GM23338 (cell line): Measurements from ENCODE around the gene KCNK15. TPM values are rescaled to one million over a fixed set of nuclear protein-coding genes. Genes with fewer than 3 reads are reported as not detected.

Experiments used
- ATAC-seq: fragments of 200-7000 bp; cut with Tn5 transposase; 3 replicates; pipeline ENCODE4 v1.9.1; 2020
- DNase-seq: peaks from one replicate; pipeline ENCODE4 v3.0.0-alpha.2; 2015; ENCODE audit warnings: low spot score
- H2AFZ ChIP-seq: fragments of 200-600 bp; sonication (generic); 2 replicates; pipeline ENCODE4 v1.8.0; 2016; ENCODE audit warnings: antibody characterized with exemption, mild to moderate bottlenecking, moderate library complexity
- H3F3A ChIP-seq: fragments of 200-600 bp; sonication (generic); replicated peaks from 2 replicates; pipeline ENCODE4 v1.8.0; 2017; ENCODE audit warnings: antibody characterized with exemption, mixed run types, low read depth
- H3K27ac ChIP-seq: fragments of 200-600 bp; sonication (generic); 2 replicates; pipeline ENCODE4 v1.6.1; 2016; ENCODE audit warnings: low read depth
- H3K27me3 ChIP-seq: fragments of 200-600 bp; sonication (generic); 2 replicates; pipeline ENCODE4 v1.8.0; 2016; ENCODE audit warnings: mild to moderate bottlenecking, mixed run types, moderate library complexity; ENCODE audit not compliant: insufficient read depth
- H3K36me3 ChIP-seq: fragments of 200-600 bp; sonication (generic); 2 replicates; pipeline ENCODE4 v1.8.0; 2016; ENCODE audit warnings: mild to moderate bottlenecking; ENCODE audit not compliant: insufficient read depth
- H3K4me1 ChIP-seq: fragments of 200-600 bp; sonication (generic); 2 replicates; pipeline ENCODE4 v1.8.0; 2016; ENCODE audit warnings: mild to moderate bottlenecking, moderate library complexity; ENCODE audit not compliant: insufficient read depth
- H3K4me2 ChIP-seq: fragments of 200-600 bp; sonication (generic); 2 replicates; pipeline ENCODE4 v1.7.1; 2017; ENCODE audit warnings: mixed run types
- H3K4me3 ChIP-seq: fragments of 200-600 bp; sonication (generic); 2 replicates; pipeline ENCODE4 v1.6.1; 2016; ENCODE audit warnings: mixed run types
- H3K79me2 ChIP-seq: fragments of 200-600 bp; sonication (generic); replicated peaks from 2 replicates; pipeline ENCODE4 v1.8.0; 2017; ENCODE audit warnings: mild to moderate bottlenecking; ENCODE audit not compliant: insufficient read depth
- H3K9me2 ChIP-seq: fragments of 200-600 bp; sonication (generic); 2 replicates; pipeline ENCODE4 v1.8.0; 2017; ENCODE audit not compliant: insufficient read depth
- H4K20me1 ChIP-seq: fragments of 200-600 bp; sonication (generic); replicated peaks from 2 replicates; pipeline ENCODE4 v1.8.0; 2017; ENCODE audit warnings: mild to moderate bottlenecking; ENCODE audit not compliant: insufficient read depth
- H3K27ac Mint-ChIP-seq: 2 replicates; pipeline ENCODE4 v1.8.0; 2020; ENCODE audit warnings: inconsistent platforms, mild to moderate bottlenecking, moderate library complexity, mixed read lengths
- H3K27me3 Mint-ChIP-seq: 3 replicates; pipeline ENCODE4 v1.8.0; 2022; ENCODE audit warnings: low read depth, mild to moderate bottlenecking, moderate library complexity, mixed read lengths, inconsistent platforms; ENCODE audit not compliant: insufficient read depth, poor library complexity
- H3K36me3 Mint-ChIP-seq: 3 replicates; pipeline ENCODE4 v1.8.0; 2021; ENCODE audit warnings: low read depth, mild to moderate bottlenecking, inconsistent platforms, moderate library complexity, mixed read lengths
- H3K4me1 Mint-ChIP-seq: 3 replicates; pipeline ENCODE4 v1.8.0; 2020; ENCODE audit warnings: mild to moderate bottlenecking, inconsistent platforms, mixed read lengths
- H3K4me3 Mint-ChIP-seq: 3 replicates; pipeline ENCODE4 v1.8.0; 2021; ENCODE audit warnings: moderate library complexity, mild to moderate bottlenecking, inconsistent platforms, mixed read lengths
- H3K9me3 Mint-ChIP-seq: 3 replicates; pipeline ENCODE4 v1.8.0; 2020; ENCODE audit warnings: moderate library complexity, mild to moderate bottlenecking, inconsistent platforms, mixed read lengths
- CREB1 ChIP-seq: fragments of 250-450 bp; sonication (Bioruptor Pico); IDR thresholded peaks from 2 replicates; pipeline ENCODE4 v1.5.0; 2020; ENCODE audit warnings: low read depth, mild to moderate bottlenecking, moderate library complexity
- ETS1 ChIP-seq: IDR thresholded peaks from 2 replicates; pipeline ENCODE4 v1.6.1; 2016; ENCODE audit warnings: antibody characterized with exemption
- EZH2 ChIP-seq: fragments of 200-600 bp; sonication (generic); IDR thresholded peaks from one replicate; pipeline ENCODE4 v1.8.0; 2017; ENCODE audit warnings: antibody characterized with exemption, mild to moderate bottlenecking, low read depth; ENCODE audit not compliant: unreplicated experiment
- EZH2phosphoT487 ChIP-seq: fragments of 200-600 bp; sonication (generic); IDR thresholded peaks from one replicate; pipeline ENCODE4 v1.8.1; 2018; ENCODE audit warnings: antibody characterized with exemption; ENCODE audit not compliant: unreplicated experiment
- JUNB ChIP-seq: IDR thresholded peaks from one replicate; pipeline ENCODE4 v1.6.1; 2016; ENCODE audit warnings: antibody characterized with exemption; ENCODE audit not compliant: unreplicated experiment
- NANOG ChIP-seq: IDR thresholded peaks from 2 replicates; pipeline ENCODE4 v1.6.1; 2016; ENCODE audit warnings: antibody characterized with exemption, borderline replicate concordance
- POLR2AphosphoS5 ChIP-seq: IDR thresholded peaks from 2 replicates; pipeline ENCODE4 v1.6.1; 2016; ENCODE audit warnings: antibody characterized with exemption, low read depth
- REST ChIP-seq: IDR thresholded peaks from one replicate; pipeline ENCODE4 v1.6.1; 2018; ENCODE audit warnings: antibody characterized with exemption; ENCODE audit not compliant: unreplicated experiment
- STAT1 ChIP-seq: IDR thresholded peaks from one replicate; pipeline ENCODE4 v1.6.1; 2016; ENCODE audit warnings: antibody characterized with exemption; ENCODE audit not compliant: unreplicated experiment
- ZNF114 ChIP-seq: fragments of 250-450 bp; sonication (Bioruptor Pico); IDR thresholded peaks from 2 replicates; pipeline ENCODE4 v1.5.0; 2020; ENCODE audit warnings: mild to moderate bottlenecking, moderate library complexity
- ZNF331 ChIP-seq: fragments of 250-450 bp; sonication (Bioruptor Pico); IDR thresholded peaks from 2 replicates; pipeline ENCODE4 v1.5.0; 2020; ENCODE audit warnings: low read depth, mild to moderate bottlenecking, moderate library complexity
- ZNF462 ChIP-seq: fragments of 250-450 bp; sonication (Bioruptor Pico); IDR thresholded peaks from 2 replicates; pipeline ENCODE4 v1.5.0; 2020; ENCODE audit warnings: mild to moderate bottlenecking, moderate library complexity
- polyA plus RNA-seq: library from polyadenylated mRNA; unstranded; fragments of >200 nt; fragmentation: Nextera tagmentation; extraction: Ambion mirVana; gene quantifications from 2 replicates; pipeline ENCODE4 v1.2.1, GENCODE V29; 2016
- total RNA-seq: library from RNA; depleted of rRNA; stranded (reverse); fragments of >200 nt; shearing (Covaris generic); gene quantifications from 2 replicates; pipeline ENCODE4 v1.2.3, GENCODE V29; 2014
- TF ChIP-seq, protein P1 (sequence below), 2 experiments: fragments of 200-600 bp in 1 of 2; sonication (generic) in 1 of 2; conservative IDR thresholded peaks; 2 replicates each; pipeline versions ENCODE4 v1.5.1 to v1.6.1; 2016 to 2017; ENCODE audit warnings: antibody characterized with exemption in 2 of 2, low read depth in 2 of 2, mild to moderate bottlenecking in 2 of 2, moderate library complexity in 1 of 2

Gene KCNK15
- total and polyA plus RNA-seq, 2 experiments from 2014 or later, result 0.63 to 3.3 TPM

- TF ChIP-seq STAT1 (no peak), EZH2 (no peak), ETS1 (no peak), JUNB (no peak), POLR2AphosphoS5 (no peak), CREB1 (CRISPR knock-in tag) (no peak), EZH2phosphoT487 (no peak), NANOG (no peak), REST (no peak), ZNF462 (CRISPR knock-in tag) (no peak), ZNF114 (CRISPR knock-in tag) (no peak), ZNF331 (CRISPR knock-in tag) (no peak)
- TF ChIP-seq, protein P1, sequence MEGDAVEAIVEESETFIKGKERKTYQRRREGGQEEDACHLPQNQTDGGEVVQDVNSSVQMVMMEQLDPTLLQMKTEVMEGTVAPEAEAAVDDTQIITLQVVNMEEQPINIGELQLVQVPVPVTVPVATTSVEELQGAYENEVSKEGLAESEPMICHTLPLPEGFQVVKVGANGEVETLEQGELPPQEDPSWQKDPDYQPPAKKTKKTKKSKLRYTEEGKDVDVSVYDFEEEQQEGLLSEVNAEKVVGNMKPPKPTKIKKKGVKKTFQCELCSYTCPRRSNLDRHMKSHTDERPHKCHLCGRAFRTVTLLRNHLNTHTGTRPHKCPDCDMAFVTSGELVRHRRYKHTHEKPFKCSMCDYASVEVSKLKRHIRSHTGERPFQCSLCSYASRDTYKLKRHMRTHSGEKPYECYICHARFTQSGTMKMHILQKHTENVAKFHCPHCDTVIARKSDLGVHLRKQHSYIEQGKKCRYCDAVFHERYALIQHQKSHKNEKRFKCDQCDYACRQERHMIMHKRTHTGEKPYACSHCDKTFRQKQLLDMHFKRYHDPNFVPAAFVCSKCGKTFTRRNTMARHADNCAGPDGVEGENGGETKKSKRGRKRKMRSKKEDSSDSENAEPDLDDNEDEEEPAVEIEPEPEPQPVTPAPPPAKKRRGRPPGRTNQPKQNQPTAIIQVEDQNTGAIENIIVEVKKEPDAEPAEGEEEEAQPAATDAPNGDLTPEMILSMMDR (conservative IDR thresholded peaks at IDR 0.05; ENCODE audit: low read depth in 2 of 2), result no peak
- peaks cover 2% of the 10 kb centered on the region for H3K27me3 Mint-ChIP-seq
- Histone ChIP-seq H3K36me3 (no peaks in the 10 kb centered on the region), H3F3A (no peaks in the 10 kb centered on the region), H3K27me3 (no peaks in the 10 kb centered on the region), H3K9me2 (no peaks in the 10 kb centered on the region), H4K20me1 (no peaks in the 10 kb centered on the region), H3K4me1 (peaks cover 15% of the 10 kb centered on the region), H2AFZ (no peak overlapping the region), H3K4me3 (no peak overlapping the region), H3K79me2 (no peaks in the 10 kb centered on the region), H3K27ac (no peak overlapping the region), H3K4me2 (no peak overlapping the region)
- ATAC-seq (no peak), DNase-seq (no peak)
- H3K27ac Mint-ChIP-seq, result no peak overlapping the region
- H3K36me3 Mint-ChIP-seq, result no peaks in the 10 kb centered on the region
- H3K4me1 Mint-ChIP-seq, result peaks cover 22% of the 10 kb centered on the region
- H3K9me3 Mint-ChIP-seq, result no peaks in the 10 kb centered on the region
- no peak overlapping the region for H3K4me3 Mint-ChIP-seq
Measured at GRCh38 chr20:44703956-44704488, 41.6 kb upstream of the KCNK15 start.
